ENCODE data around the gene TMTC3.

Gene TMTC3

GRCh38 chr12:88141425-88141773 lies 708 bp upstream of the TMTC3 start:
- Histone ChIP-seq H3K36me3 (peaks cover 9% of the 10 kb centered on the region), H3K27me3 (no peaks in the 10 kb centered on the region), H3K4me3 (peak overlapping the region; percentile 91), H3K9me3 (no peaks in the 10 kb centered on the region), H4K20me1 (0 out of 2 replicates have a peak, but pooled peaks cover 8% of the 10 kb centered on the region), H3K9ac (peak overlapping the region; percentile 85), H3K4me2 (peak overlapping the region; percentile 87), H3K4me1 (peaks cover 24% of the 10 kb centered on the region), H3K27ac (peak overlapping the region; percentile 71)
- no peak for TF ChIP-seq Cebpa-rat (IDR thresholded peaks at IDR 0.05)

GRCh38 chr12:88142610-88142991 lies 494 bp downstream of the TMTC3 start:
- Histone ChIP-seq H3K4me3 (peak overlapping the region; percentile 91), H3K27me3 (no peaks in the 10 kb centered on the region), H3K27ac (peak overlapping the region; percentile 71), H3K9me3 (no peaks in the 10 kb centered on the region), H3K4me1 (peaks cover 24% of the 10 kb centered on the region), H3K9ac (peak overlapping the region; percentile 85), H4K20me1 (0 out of 2 replicates have a peak, but pooled peaks cover 8% of the 10 kb centered on the region), H3K4me2 (peak overlapping the region; percentile 94), H3K36me3 (peaks cover 5% of the 10 kb centered on the region; the same call in 1 of the 2 replicates)
- no peak for TF ChIP-seq Cebpa-rat (IDR thresholded peaks at IDR 0.05)

GRCh38 chr12:88144037-88144436 lies 1.9 kb downstream of the TMTC3 start:
- H3K36me3 ChIP-seq, result peaks cover 5% of the 10 kb centered on the region; the same call in 1 of the 2 replicates
- no peaks in the 10 kb centered on the region for H3K27me3 ChIP-seq
- H3K27ac ChIP-seq, result no peak overlapping the region
- no peak for TF ChIP-seq Cebpa-rat (IDR thresholded peaks at IDR 0.05)
- H3K4me2 ChIP-seq, result peak overlapping the region; percentile 94
- H3K4me1 ChIP-seq, result peaks cover 24% of the 10 kb centered on the region
- peaks cover 8% of the 10 kb centered on the region; the same call in 1 of the 2 replicates for H4K20me1 ChIP-seq
- no peak overlapping the region for H3K4me3 ChIP-seq
- H3K9ac ChIP-seq, result no peak overlapping the region
- no peaks in the 10 kb centered on the region for H3K9me3 ChIP-seq

- Histone ChIP-seq H3K36me3 (peaks cover 2% of the 10 kb centered on the region; the same call in 1 of the 2 replicates), H3K4me1 (peaks cover 24% of the 10 kb centered on the region), H4K20me1 (peaks cover 8% of the 10 kb centered on the region; the same call in 1 of the 2 replicates), H3K27ac (no peak overlapping the region), H3K4me3 (no peak overlapping the region), H3K9me3 (no peaks in the 10 kb centered on the region), H3K4me2 (no peak overlapping the region), H3K9ac (no peak overlapping the region), H3K27me3 (no peaks in the 10 kb centered on the region)
- no peak for TF ChIP-seq Cebpa-rat (IDR thresholded peaks at IDR 0.05)
These were observed 2.7 kb downstream of the TMTC3 start for GRCh38 chr12:88144546-88145468.

GRCh38 chr12:88145567-88146505 lies 3.7 kb downstream of the TMTC3 start:
- H3K27me3 ChIP-seq, result no peaks in the 10 kb centered on the region
- H3K4me3 ChIP-seq, result no peak overlapping the region
- H4K20me1 ChIP-seq, result peaks cover 8% of the 10 kb centered on the region; the same call in 1 of the 2 replicates
- no peak overlapping the region for H3K4me2 ChIP-seq
- no peak for TF ChIP-seq Cebpa-rat (IDR thresholded peaks at IDR 0.05)
- H3K4me1 ChIP-seq, result peaks cover 21% of the 10 kb centered on the region
- no peaks in the 10 kb centered on the region for H3K36me3 ChIP-seq
- H3K9me3 ChIP-seq, result no peaks in the 10 kb centered on the region
- H3K9ac ChIP-seq, result no peak overlapping the region
- H3K27ac ChIP-seq, result no peak overlapping the region

- Histone ChIP-seq H3K4me1 (no peaks in the 10 kb centered on the region), H3K4me3 (no peak overlapping the region), H3K27me3 (no peaks in the 10 kb centered on the region), H3K4me2 (no peak overlapping the region), H3K9ac (no peak overlapping the region), H3K9me3 (no peaks in the 10 kb centered on the region), H3K36me3 (no peaks in the 10 kb centered on the region), H4K20me1 (no peaks in the 10 kb centered on the region; the same call in 1 of the 2 replicates), H3K27ac (no peak overlapping the region)
- no peak for TF ChIP-seq Cebpa-rat (IDR thresholded peaks at IDR 0.05)
These were observed 8.0 kb downstream of the TMTC3 start for GRCh38 chr12:88150063-88150462.

- H3K4me1 ChIP-seq, result no peaks in the 10 kb centered on the region
- no peaks in the 10 kb centered on the region for H3K9me3 ChIP-seq
- H3K9ac ChIP-seq, result no peak overlapping the region
- H3K36me3 ChIP-seq, result 0 out of 2 replicates have a peak, but pooled peaks cover 5% of the 10 kb centered on the region
- H3K27ac ChIP-seq, result no peak overlapping the region
- no peak overlapping the region for H3K4me3 ChIP-seq
- TF ChIP-seq Cebpa-rat (IDR thresholded peaks at IDR 0.05), result no peak
- H3K27me3 ChIP-seq, result no peaks in the 10 kb centered on the region
- no peaks in the 10 kb centered on the region for H4K20me1 ChIP-seq
- H3K4me2 ChIP-seq, result no peak overlapping the region
These were observed 11.9 kb downstream of the TMTC3 start for GRCh38 chr12:88153959-88154358.

GRCh38 chr12:88156075-88156654 lies 14.1 kb downstream of the TMTC3 start:
- Histone ChIP-seq H3K27ac (no peak overlapping the region), H3K9ac (no peak overlapping the region), H3K4me1 (no peaks in the 10 kb centered on the region), H3K27me3 (no peaks in the 10 kb centered on the region), H4K20me1 (no peaks in the 10 kb centered on the region), H3K4me3 (no peak overlapping the region), H3K9me3 (no peaks in the 10 kb centered on the region), H3K4me2 (no peak overlapping the region), H3K36me3 (0 out of 2 replicates have a peak, but pooled peaks cover 5% of the 10 kb centered on the region)
- TF ChIP-seq Cebpa-rat (IDR thresholded peaks at IDR 0.05), result no peak

GRCh38 chr12:88163371-88163770 lies 21.3 kb downstream of the TMTC3 start:
- Histone ChIP-seq H3K9me3 (no peaks in the 10 kb centered on the region), H3K9ac (no peak overlapping the region), H3K36me3 (peaks cover 22% of the 10 kb centered on the region), H3K27ac (no peak overlapping the region), H3K4me1 (no peaks in the 10 kb centered on the region), H3K4me3 (no peak overlapping the region), H3K27me3 (no peaks in the 10 kb centered on the region), H4K20me1 (no peaks in the 10 kb centered on the region), H3K4me2 (no peak overlapping the region)
- TF ChIP-seq Cebpa-rat (IDR thresholded peaks at IDR 0.05), result no peak

All from BLaER1 (cell line).